Peyer's patch (tissue), 4 donors: ENCODE data around the gene CPXM2.

Experiments used
- POLR2A ChIP-seq, 2 donors: fragments of 450-650 bp; IDR thresholded peaks; one replicate each; pipeline ENCODE4 v1.5.1; 2017; ENCODE audit warnings: antibody characterized with exemption in 2 of 2, mild to moderate bottlenecking in 2 of 2, moderate library complexity in 2 of 2
- TF ChIP-seq, protein P1 (sequence below), 6 experiments: fragments of 450-650 bp in 4 of 6; fragments of 200-600 bp in 2 of 6; sonication (generic) in 1 of 6; IDR thresholded peaks; one replicate each; pipeline ENCODE4 v1.5.1; 2017 to 2019; ENCODE audit warnings: antibody characterized with exemption in 6 of 6, mild to moderate bottlenecking in 3 of 6, moderate library complexity in 1 of 6

DNA sequence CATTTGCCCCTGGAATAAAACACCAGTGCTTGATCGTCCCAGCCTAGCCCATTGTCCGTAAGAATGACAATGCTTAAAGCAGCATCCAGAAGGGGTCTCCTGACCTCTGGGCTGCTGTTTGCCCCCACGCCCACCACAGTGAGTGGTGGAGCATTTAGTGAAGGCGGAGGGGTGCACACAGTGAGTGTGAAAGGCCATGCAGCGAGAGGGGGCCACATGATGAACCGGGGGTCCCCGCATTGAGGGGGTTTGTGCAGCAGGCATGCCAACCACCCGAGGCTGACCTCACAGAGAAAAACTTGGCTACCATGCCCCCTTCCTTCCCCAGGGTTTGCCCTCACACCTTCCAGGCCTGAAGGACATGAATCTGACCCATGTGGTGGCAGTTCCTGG is 28.4 kb downstream of the CPXM2 start:
- TF ChIP-seq, protein P1, sequence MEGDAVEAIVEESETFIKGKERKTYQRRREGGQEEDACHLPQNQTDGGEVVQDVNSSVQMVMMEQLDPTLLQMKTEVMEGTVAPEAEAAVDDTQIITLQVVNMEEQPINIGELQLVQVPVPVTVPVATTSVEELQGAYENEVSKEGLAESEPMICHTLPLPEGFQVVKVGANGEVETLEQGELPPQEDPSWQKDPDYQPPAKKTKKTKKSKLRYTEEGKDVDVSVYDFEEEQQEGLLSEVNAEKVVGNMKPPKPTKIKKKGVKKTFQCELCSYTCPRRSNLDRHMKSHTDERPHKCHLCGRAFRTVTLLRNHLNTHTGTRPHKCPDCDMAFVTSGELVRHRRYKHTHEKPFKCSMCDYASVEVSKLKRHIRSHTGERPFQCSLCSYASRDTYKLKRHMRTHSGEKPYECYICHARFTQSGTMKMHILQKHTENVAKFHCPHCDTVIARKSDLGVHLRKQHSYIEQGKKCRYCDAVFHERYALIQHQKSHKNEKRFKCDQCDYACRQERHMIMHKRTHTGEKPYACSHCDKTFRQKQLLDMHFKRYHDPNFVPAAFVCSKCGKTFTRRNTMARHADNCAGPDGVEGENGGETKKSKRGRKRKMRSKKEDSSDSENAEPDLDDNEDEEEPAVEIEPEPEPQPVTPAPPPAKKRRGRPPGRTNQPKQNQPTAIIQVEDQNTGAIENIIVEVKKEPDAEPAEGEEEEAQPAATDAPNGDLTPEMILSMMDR (IDR thresholded peaks at IDR 0.05) = no peak
- no peak for TF ChIP-seq POLR2A (IDR thresholded peaks at IDR 0.05)
